ENCODE results near the gene CELF1. TPM values are rescaled to one million over a fixed set of nuclear protein-coding genes. Genes with fewer than 3 reads are reported as not detected.

Gene CELF1
- total RNA-seq (2022) (146 and 152 TPM in 2 replicates), Bru-seq, nascent RNA (percentile 94 among the genes with signal in this experiment), BruChase-seq, experiment 1, labeled RNA remaining after a 2-hour chase (percentile 95 among the genes with signal in this experiment), BruChase-seq, experiment 2, labeled RNA remaining after a 6-hour chase (percentile 95 among the genes with signal in this experiment)
- long read RNA-seq, full-length matches to known transcripts: 1 of 90 reads
- long read RNA-seq, partial matches to known transcripts: 23 of 90 reads
- long read RNA-seq, other reads (novel, unspliced or antisense): 66 of 90 reads

- POLR2A ChIA-PET: interaction anchor here (0.6 to 1.5 kb wide), 4 partner anchors 12 to 145 kb away, joined by 4 read pairs; no protein-coding TSS in a partner anchor
- Mint-ChIP-seq H3K27me3 (ENCODE audit: insufficient read depth, unreplicated experiment) (no peaks in the 10 kb centered on the region), H3K4me3 (ENCODE audit: unreplicated experiment) (peak within 1 kb of the TSS; percentile 94), H3K27ac (ENCODE audit: unreplicated experiment) (peak within 1 kb of the TSS; percentile 93), H3K4me1 (ENCODE audit: low read depth, unreplicated experiment) (peaks cover 8% of the 10 kb centered on the region), H3K36me3 (ENCODE audit: insufficient read depth, unreplicated experiment) (peaks cover 38% of the 10 kb centered on the region), H3K9me3 (ENCODE audit: unreplicated experiment) (no peaks in the 10 kb centered on the region)
- Histone ChIP-seq H3K4me3 (ENCODE audit: low read depth, low read length) (peak within 1 kb of the TSS; percentile 96), H3K9me3 (no peaks in the 10 kb centered on the region), H3K36me3 (ENCODE audit: control insufficient read depth, insufficient read depth, low read length) (no peaks in the 10 kb centered on the region), H3K4me1 (peaks cover 6% of the 10 kb centered on the region; the same call in 1 of the 2 replicates), H3K27me3 (replicated peaks; ENCODE audit: control insufficient read depth, insufficient read depth, low read length) (no peaks in the 10 kb centered on the region)
- TF ChIP-seq CTCF (IDR thresholded peaks at IDR 0.05; ENCODE audit: insufficient read depth in 1 of 2, low read depth in 1 of 2, low read length in 1 of 2, severe bottlenecking in 1 of 2, unreplicated experiment in 1 of 2): peak; percentile 74 to 91
- no TSS peak for BruUV-seq (replicated peaks)
- DNase-seq: peak; percentile 92 to 95
- intact Hi-C loops (cut with micrococcal nuclease; ENCODE audit: unreplicated experiment): loop anchor here (1.0 to 10.0 kb wide), 4 partner anchors 13 to 68 kb away; partner anchors contain the start of genes NDUFS3 and PTPMT1
- CTCF ChIA-PET: interaction anchor here (0.6 to 1.3 kb wide), 15 partner anchors 9 to 1005 kb away, joined by 3 to 16 read pairs (median 4); partner anchors contain the start of genes KBTBD4, NDUFS3, PSMC3 and PTPMT1
Measured at GRCh38 chr11:47552566-47553405, at the start of gene CELF1. Gene CELF1 (minus strand): TSS chr11:47553132. CDS start chr11:47499523, 53,609 bp downstream.

GRCh38 chr11:47599902-47600301, 47.0 kb upstream of the CELF1 start:
- no peak overlapping the region for H3K27ac Mint-ChIP-seq (ENCODE audit: unreplicated experiment)
- Histone ChIP-seq H3K4me3 (ENCODE audit: low read depth, low read length) (no peak overlapping the region), H3K9me3 (no peaks in the 10 kb centered on the region), H3K36me3 (ENCODE audit: control insufficient read depth, insufficient read depth, low read length) (no peaks in the 10 kb centered on the region), H3K27me3 (replicated peaks; ENCODE audit: control insufficient read depth, insufficient read depth, low read length) (no peaks in the 10 kb centered on the region), H3K4me1 (no peaks in the 10 kb centered on the region)
- no peak for TF ChIP-seq CTCF (IDR thresholded peaks at IDR 0.05; ENCODE audit: insufficient read depth in 1 of 2, low read depth in 1 of 2, low read length in 1 of 2, severe bottlenecking in 1 of 2, unreplicated experiment in 1 of 2)
- intact Hi-C loops (cut with micrococcal nuclease; ENCODE audit: unreplicated experiment): no loop called here
- no peaks in the 10 kb centered on the region for H3K9me3 Mint-ChIP-seq (ENCODE audit: unreplicated experiment)
- ChIA-PET POLR2A (no interaction called here), CTCF (no interaction called here)
- no peaks in the 10 kb centered on the region for H3K4me1 Mint-ChIP-seq (ENCODE audit: low read depth, unreplicated experiment)
- peak in 1 of 2 experiments; percentile 12 for DNase-seq
- BruUV-seq (replicated peaks): no TSS peak
- H3K36me3 Mint-ChIP-seq (ENCODE audit: insufficient read depth, unreplicated experiment): no peaks in the 10 kb centered on the region
- H3K4me3 Mint-ChIP-seq (ENCODE audit: unreplicated experiment): no peak overlapping the region
- H3K27me3 Mint-ChIP-seq (ENCODE audit: insufficient read depth, unreplicated experiment): peaks cover 7% of the 10 kb centered on the region

GRCh38 chr11:47595967-47596366, 43.0 kb upstream of the CELF1 start:
- no peaks in the 10 kb centered on the region for H3K9me3 ChIP-seq
- no peaks in the 10 kb centered on the region for H3K9me3 Mint-ChIP-seq (ENCODE audit: unreplicated experiment)
- ChIA-PET POLR2A (no interaction called here), CTCF (no interaction called here)
- peaks cover 4% of the 10 kb centered on the region for H3K27me3 ChIP-seq (replicated peaks; ENCODE audit: control insufficient read depth, insufficient read depth, low read length)
- BruUV-seq (replicated peaks): no TSS peak
- 0 out of 2 replicates have a peak, but pooled peaks cover 5% of the 10 kb centered on the region for H3K4me1 ChIP-seq
- H3K4me3 ChIP-seq (ENCODE audit: low read depth, low read length): no peak overlapping the region
- H3K4me1 Mint-ChIP-seq (ENCODE audit: low read depth, unreplicated experiment): no peaks in the 10 kb centered on the region
- H3K36me3 ChIP-seq (ENCODE audit: control insufficient read depth, insufficient read depth, low read length): no peaks in the 10 kb centered on the region
- no peak for DNase-seq
- no peak overlapping the region for H3K4me3 Mint-ChIP-seq (ENCODE audit: unreplicated experiment)
- peaks cover 12% of the 10 kb centered on the region for H3K27me3 Mint-ChIP-seq (ENCODE audit: insufficient read depth, unreplicated experiment)
- no peaks in the 10 kb centered on the region for H3K36me3 Mint-ChIP-seq (ENCODE audit: insufficient read depth, unreplicated experiment)
- no peak overlapping the region for H3K27ac Mint-ChIP-seq (ENCODE audit: unreplicated experiment)
- no peak for TF ChIP-seq CTCF (IDR thresholded peaks at IDR 0.05; ENCODE audit: insufficient read depth in 1 of 2, low read depth in 1 of 2, low read length in 1 of 2, severe bottlenecking in 1 of 2, unreplicated experiment in 1 of 2)
- intact Hi-C loops (cut with micrococcal nuclease; ENCODE audit: unreplicated experiment): no loop called here
